Calu3 (cell line): Measurements from ENCODE around the gene PADI1. TPM values are rescaled to one million over a fixed set of nuclear protein-coding genes. Genes with fewer than 3 reads are reported as not detected.

Source experiments
- BruUV-seq: library from RNA; stranded (reverse); fragments of 400-500 nt; replicated peaks from 2 replicates; lab custom pipeline; 2021; lab: Mats Ljungman, UMichigan
- CTCF ChIA-PET: fragments of 300-600 bp; sonication (Branson Sonifier 250); formaldehyde crosslinking; loops from one replicate; lab custom pipeline; 2022; ENCODE audit warnings: antibody characterized with exemption; lab: Charles Lee
- DNase-seq: peaks from one replicate; pipeline ENCODE4 v3.0.0; 2022
- H3K27ac Mint-ChIP-seq: one replicate; pipeline ENCODE4 v1.8.0; 2022; ENCODE audit warnings: mixed read lengths; ENCODE audit not compliant: unreplicated experiment
- H3K27me3 Mint-ChIP-seq: one replicate; pipeline ENCODE4 v1.8.0; 2022; ENCODE audit warnings: mixed read lengths; ENCODE audit not compliant: unreplicated experiment
- H3K36me3 Mint-ChIP-seq: one replicate; pipeline ENCODE4 v1.8.0; 2022; ENCODE audit warnings: mild to moderate bottlenecking, moderate library complexity, mixed read lengths; ENCODE audit not compliant: insufficient read depth, unreplicated experiment
- H3K4me1 Mint-ChIP-seq: one replicate; pipeline ENCODE4 v1.8.0; 2022; ENCODE audit warnings: mild to moderate bottlenecking, low read depth, mixed read lengths; ENCODE audit not compliant: unreplicated experiment
- H3K4me3 Mint-ChIP-seq: one replicate; pipeline ENCODE4 v1.8.0; 2022; ENCODE audit warnings: mild to moderate bottlenecking, low read depth, moderate library complexity, mixed read lengths; ENCODE audit not compliant: unreplicated experiment
- H3K9me3 Mint-ChIP-seq: one replicate; pipeline ENCODE4 v1.8.0; 2022; ENCODE audit warnings: low read depth, mixed read lengths; ENCODE audit not compliant: unreplicated experiment
- CTCF ChIP-seq: fragments of 200-600 bp; IDR thresholded peaks from one replicate; pipeline ENCODE4 v1.8.0; 2022; ENCODE audit warnings: antibody characterized with exemption; ENCODE audit not compliant: unreplicated experiment
- intact Hi-C: fragments of 100-400 bp; cut with micrococcal nuclease; formaldehyde crosslinking; loops from one replicate; pipeline ENCODE4 v1.10.0; 2022; ENCODE audit not compliant: unreplicated experiment
- total RNA-seq: library from RNA; stranded (reverse); gene quantifications from 2 replicates; pipeline ENCODE4 v1.2.3, GENCODE V29; 2022

PADI1 gene
- total RNA-seq, 1 experiment from 2014 or later = 2.3 TPM

GRCh38 chr1:17272646-17273045, 67.7 kb downstream of the PADI1 start:
- Mint-ChIP-seq H3K27me3 (no peaks in the 10 kb centered on the region), H3K4me1 (no peaks in the 10 kb centered on the region), H3K27ac (no peak overlapping the region), H3K36me3 (no peaks in the 10 kb centered on the region), H3K9me3 (no peaks in the 10 kb centered on the region), H3K4me3 (no peak overlapping the region)
- no peak for DNase-seq
- BruUV-seq = no TSS peak
- no peak for TF ChIP-seq CTCF
- CTCF ChIA-PET = no interaction called here
- intact Hi-C loops = no loop called here

GRCh38 chr1:17273096-17273495, 68.2 kb downstream of the PADI1 start:
- BruUV-seq = no TSS peak
- no peak for DNase-seq
- no peaks in the 10 kb centered on the region for H3K4me1 Mint-ChIP-seq
- intact Hi-C loops = no loop called here
- TF ChIP-seq CTCF = no peak
- no peak overlapping the region for H3K4me3 Mint-ChIP-seq
- no peak overlapping the region for H3K27ac Mint-ChIP-seq
- no peaks in the 10 kb centered on the region for H3K27me3 Mint-ChIP-seq
- H3K36me3 Mint-ChIP-seq = no peaks in the 10 kb centered on the region
- CTCF ChIA-PET = no interaction called here
- no peaks in the 10 kb centered on the region for H3K9me3 Mint-ChIP-seq

- Mint-ChIP-seq H3K4me1 (no peaks in the 10 kb centered on the region), H3K36me3 (no peaks in the 10 kb centered on the region), H3K4me3 (no peak overlapping the region), H3K27me3 (no peaks in the 10 kb centered on the region), H3K27ac (no peak overlapping the region), H3K9me3 (no peaks in the 10 kb centered on the region)
- intact Hi-C loops = no loop called here
- CTCF ChIA-PET = interaction anchor here (0.7 to 1.1 kb wide), 2 partner anchors 17 to 24 kb away, joined by 3 read pairs; no protein-coding TSS in a partner anchor
- peak; percentile 76 for DNase-seq
- no TSS peak for BruUV-seq
- TF ChIP-seq CTCF = peak; percentile 74
Measured at GRCh38 chr1:17274186-17275170, 69.5 kb downstream of the PADI1 start.

GRCh38 chr1:17276568-17276967, 71.6 kb downstream of the PADI1 start:
- peak; percentile 62 for DNase-seq
- H3K4me3 Mint-ChIP-seq = no peak overlapping the region
- CTCF ChIA-PET = interaction anchor here (0.5 to 2.1 kb wide), 3 partner anchors 60 to 218 kb away, joined by 3 to 7 read pairs (median 4); no protein-coding TSS in a partner anchor
- no peak for TF ChIP-seq CTCF
- BruUV-seq = no TSS peak
- no peaks in the 10 kb centered on the region for H3K4me1 Mint-ChIP-seq
- no peaks in the 10 kb centered on the region for H3K36me3 Mint-ChIP-seq
- intact Hi-C loops = no loop called here
- H3K9me3 Mint-ChIP-seq = no peaks in the 10 kb centered on the region
- H3K27ac Mint-ChIP-seq = no peak overlapping the region
- H3K27me3 Mint-ChIP-seq = peaks cover 3% of the 10 kb centered on the region
